Nephron progenitor cell (in vitro differentiated cells): ENCODE results near the gene DNER.

ENCODE experiments used
- DNase-seq: peaks from one replicate; pipeline ENCODE4 v3.0.0; 2021
- H3K27ac Mint-ChIP-seq: 2 replicates; pipeline ENCODE4 v1.8.0; 2021; ENCODE audit warnings: mild to moderate bottlenecking, moderate library complexity, mixed read lengths
- H3K27me3 Mint-ChIP-seq: 2 replicates; pipeline ENCODE4 v1.8.0; 2021; ENCODE audit warnings: mild to moderate bottlenecking, low read depth, mixed read lengths; ENCODE audit not compliant: poor library complexity
- H3K36me3 Mint-ChIP-seq: 2 replicates; pipeline ENCODE4 v1.8.0; 2021; ENCODE audit warnings: low read depth, mixed read lengths
- H3K4me1 Mint-ChIP-seq: 2 replicates; pipeline ENCODE4 v1.8.0; 2021; ENCODE audit warnings: mixed read lengths
- H3K4me3 Mint-ChIP-seq: 2 replicates; pipeline ENCODE4 v1.8.0; 2021; ENCODE audit warnings: mild to moderate bottlenecking, moderate library complexity, mixed read lengths
- H3K9me3 Mint-ChIP-seq: 2 replicates; pipeline ENCODE4 v1.8.0; 2021; ENCODE audit warnings: mild to moderate bottlenecking, moderate library complexity, mixed read lengths
- TF ChIP-seq, protein P1 (sequence below): fragments of 200-600 bp; sonication (generic); IDR thresholded peaks from 2 replicates; pipeline ENCODE4 v1.5.0; 2021; ENCODE audit warnings: antibody characterized with exemption

DNER gene

DNA sequence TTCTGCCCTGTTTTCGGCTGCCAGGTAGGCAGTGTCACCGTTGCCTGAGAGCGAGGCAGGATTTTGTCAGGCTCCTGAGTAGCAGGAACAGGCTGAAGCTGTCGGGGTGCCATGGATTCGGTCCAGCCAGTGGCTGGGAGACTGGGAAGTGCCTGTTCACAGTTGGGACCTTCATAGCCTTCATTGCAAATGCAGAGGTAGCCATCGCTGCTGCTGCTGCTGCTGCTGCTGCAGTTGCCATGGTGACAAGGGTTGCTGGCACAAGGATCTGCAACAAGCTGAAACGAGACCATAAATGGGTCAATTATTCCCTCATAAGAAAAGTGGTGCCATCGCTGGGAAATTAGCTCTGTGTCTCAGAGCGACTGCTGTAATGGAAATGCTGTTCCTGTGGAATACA lies 122.7 kb downstream of the DNER start:
- no peak overlapping the region for H3K27ac Mint-ChIP-seq
- H3K36me3 Mint-ChIP-seq = no peaks in the 10 kb centered on the region
- H3K9me3 Mint-ChIP-seq = no peaks in the 10 kb centered on the region
- no peak for DNase-seq
- peaks cover 13% of the 10 kb centered on the region for H3K27me3 Mint-ChIP-seq
- H3K4me1 Mint-ChIP-seq = peaks cover 8% of the 10 kb centered on the region
- TF ChIP-seq, protein P1, sequence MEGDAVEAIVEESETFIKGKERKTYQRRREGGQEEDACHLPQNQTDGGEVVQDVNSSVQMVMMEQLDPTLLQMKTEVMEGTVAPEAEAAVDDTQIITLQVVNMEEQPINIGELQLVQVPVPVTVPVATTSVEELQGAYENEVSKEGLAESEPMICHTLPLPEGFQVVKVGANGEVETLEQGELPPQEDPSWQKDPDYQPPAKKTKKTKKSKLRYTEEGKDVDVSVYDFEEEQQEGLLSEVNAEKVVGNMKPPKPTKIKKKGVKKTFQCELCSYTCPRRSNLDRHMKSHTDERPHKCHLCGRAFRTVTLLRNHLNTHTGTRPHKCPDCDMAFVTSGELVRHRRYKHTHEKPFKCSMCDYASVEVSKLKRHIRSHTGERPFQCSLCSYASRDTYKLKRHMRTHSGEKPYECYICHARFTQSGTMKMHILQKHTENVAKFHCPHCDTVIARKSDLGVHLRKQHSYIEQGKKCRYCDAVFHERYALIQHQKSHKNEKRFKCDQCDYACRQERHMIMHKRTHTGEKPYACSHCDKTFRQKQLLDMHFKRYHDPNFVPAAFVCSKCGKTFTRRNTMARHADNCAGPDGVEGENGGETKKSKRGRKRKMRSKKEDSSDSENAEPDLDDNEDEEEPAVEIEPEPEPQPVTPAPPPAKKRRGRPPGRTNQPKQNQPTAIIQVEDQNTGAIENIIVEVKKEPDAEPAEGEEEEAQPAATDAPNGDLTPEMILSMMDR = no peak
- no peak overlapping the region for H3K4me3 Mint-ChIP-seq

DNA sequence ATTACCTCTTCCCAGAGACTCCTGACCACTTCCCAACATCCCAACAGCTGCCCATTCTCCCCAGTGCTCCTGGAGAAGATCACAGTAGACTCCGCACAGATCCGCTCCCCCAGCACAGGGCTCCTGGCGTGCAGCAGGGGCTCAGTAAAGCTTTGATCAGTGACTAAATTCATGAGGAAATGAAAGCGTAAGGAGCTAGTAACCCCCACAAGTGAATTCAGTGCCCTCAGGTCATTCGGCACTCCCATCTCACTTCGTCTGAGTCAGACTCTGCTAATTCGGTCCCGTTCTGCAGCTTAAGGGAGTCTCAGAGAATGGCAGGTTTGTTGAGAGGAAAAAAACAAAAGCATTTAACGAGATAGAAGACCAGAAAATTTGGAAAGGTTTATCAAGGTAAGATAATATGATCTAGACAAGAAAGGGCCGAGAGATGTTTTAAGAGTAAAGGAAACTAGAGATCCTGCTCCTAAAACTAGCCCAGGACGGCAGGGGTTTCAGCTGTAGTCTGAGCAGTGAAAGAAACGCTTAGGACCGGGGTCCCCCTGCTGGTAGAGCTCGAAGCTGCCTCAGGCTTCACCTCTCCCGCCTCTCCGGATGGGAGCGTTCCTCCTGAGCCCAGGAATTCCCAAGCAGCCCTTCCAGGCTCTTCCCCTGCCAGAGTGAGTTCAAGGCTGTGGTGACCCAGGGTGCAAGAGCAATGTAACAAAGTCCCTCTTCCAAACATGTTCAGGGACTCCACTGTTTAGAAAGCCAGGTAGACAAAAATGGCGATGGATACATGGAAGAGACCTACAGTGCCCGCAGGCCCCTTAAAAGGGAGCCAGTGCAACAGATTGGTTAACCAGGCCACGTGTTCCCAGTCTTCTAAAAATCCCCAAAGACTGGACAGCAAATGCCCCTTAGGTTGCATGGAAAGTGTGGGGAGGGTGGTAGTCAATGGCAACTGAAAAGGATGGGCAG lies 127.3 kb downstream of the DNER start:
- peak; percentile 85 for DNase-seq
- TF ChIP-seq, protein P1 = peak; percentile 85
- H3K27ac Mint-ChIP-seq = no peak overlapping the region
- no peaks in the 10 kb centered on the region for H3K36me3 Mint-ChIP-seq
- H3K4me1 Mint-ChIP-seq = peaks cover 10% of the 10 kb centered on the region
- peaks cover 20% of the 10 kb centered on the region for H3K27me3 Mint-ChIP-seq
- no peaks in the 10 kb centered on the region for H3K9me3 Mint-ChIP-seq
- H3K4me3 Mint-ChIP-seq = peak overlapping the region; percentile 68

DNA sequence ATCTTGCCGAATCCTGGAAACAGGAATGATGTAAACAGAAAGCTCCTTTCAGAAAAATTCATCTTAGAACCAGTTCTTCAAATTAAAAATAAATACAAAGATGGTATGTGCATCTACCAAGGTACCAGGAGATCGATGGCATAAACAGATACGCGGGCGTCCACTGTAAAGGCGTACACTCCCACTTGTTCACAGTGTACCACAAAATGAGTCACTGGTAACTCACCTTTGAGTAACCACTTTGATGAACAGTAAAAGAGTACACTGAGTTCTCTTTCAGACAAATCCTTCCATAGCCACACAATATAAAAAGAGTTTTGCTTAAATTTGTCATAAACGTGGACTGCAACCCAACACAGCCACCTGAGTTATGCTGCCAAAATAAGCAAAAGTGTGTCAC lies 128.3 kb downstream of the DNER start:
- Mint-ChIP-seq H3K27ac (no peak overlapping the region), H3K27me3 (peaks cover 15% of the 10 kb centered on the region)

DNA sequence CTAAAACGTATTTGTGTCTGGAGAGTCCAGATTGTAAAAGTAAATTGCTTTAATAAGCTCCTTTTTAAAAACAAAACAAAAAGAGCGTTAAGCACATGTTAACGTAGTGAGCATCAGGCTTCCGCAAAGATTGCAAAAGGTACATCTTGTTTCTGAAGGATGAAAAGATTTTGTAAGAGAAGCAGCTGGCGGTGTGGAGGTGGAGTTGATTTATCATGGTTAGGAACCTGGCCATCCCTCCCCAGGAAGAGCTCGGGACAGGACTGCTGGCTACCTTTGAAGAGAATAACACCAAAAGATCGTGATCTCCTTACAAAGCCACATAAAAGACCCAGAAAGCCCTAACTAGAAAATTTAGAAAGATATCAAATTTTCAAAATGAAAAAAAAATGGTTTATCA lies 132.2 kb downstream of the DNER start:
- no peak for DNase-seq
- TF ChIP-seq, protein P1 = no peak
- Mint-ChIP-seq H3K9me3 (no peaks in the 10 kb centered on the region), H3K4me1 (peaks cover 7% of the 10 kb centered on the region), H3K4me3 (no peak overlapping the region), H3K36me3 (no peaks in the 10 kb centered on the region), H3K27ac (no peak overlapping the region), H3K27me3 (peaks cover 22% of the 10 kb centered on the region)

More for the DNA sequence above, 128.3 kb downstream of the DNER start:
- Mint-ChIP-seq H3K36me3 (no peaks in the 10 kb centered on the region), H3K4me3 (no peak overlapping the region), H3K9me3 (no peaks in the 10 kb centered on the region), H3K4me1 (peaks cover 10% of the 10 kb centered on the region)
- TF ChIP-seq, protein P1 = no peak
- no peak for DNase-seq

DNA sequence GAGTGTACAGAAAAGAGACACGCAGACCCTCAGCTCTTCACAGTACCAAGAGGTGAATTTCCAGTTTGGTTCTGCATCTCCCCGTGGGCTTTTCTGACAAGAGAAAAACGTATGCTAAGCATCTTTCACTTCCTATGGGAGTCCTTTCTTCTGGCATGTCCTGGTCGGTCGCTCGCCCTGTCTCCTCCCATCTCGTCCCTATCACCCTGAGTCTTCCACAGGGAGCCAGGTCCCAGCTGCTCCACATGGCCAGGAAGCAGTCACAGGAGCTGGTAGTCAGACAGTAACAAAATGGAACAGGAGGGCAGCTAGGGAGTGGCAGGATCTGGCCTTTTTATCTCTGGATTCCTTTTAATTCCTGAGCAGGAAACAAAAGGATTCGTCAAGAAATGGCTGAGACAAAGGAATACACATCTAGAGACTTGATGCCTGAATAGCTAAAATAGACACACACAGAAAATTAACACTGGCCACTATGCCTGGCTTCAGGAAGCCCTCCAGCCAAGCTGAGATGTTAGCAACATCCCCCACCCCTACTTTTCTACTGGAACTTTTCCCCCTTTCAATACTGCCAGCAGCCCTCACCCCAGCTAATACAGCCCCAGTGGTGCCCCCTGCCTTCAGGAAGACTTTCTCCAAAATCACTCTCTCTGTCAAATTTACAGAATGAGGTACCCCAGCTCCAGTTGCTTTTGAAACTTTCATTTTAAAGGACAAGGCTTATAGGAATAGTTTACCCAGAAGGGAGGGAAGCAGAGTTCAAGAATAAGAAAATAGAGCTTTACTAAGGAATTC lies 136.1 kb downstream of the DNER start:
- H3K27me3 Mint-ChIP-seq = peaks cover 6% of the 10 kb centered on the region
- DNase-seq = no peak
- no peak overlapping the region for H3K4me3 Mint-ChIP-seq
- no peaks in the 10 kb centered on the region for H3K36me3 Mint-ChIP-seq
- no peaks in the 10 kb centered on the region for H3K9me3 Mint-ChIP-seq
- H3K4me1 Mint-ChIP-seq = no peaks in the 10 kb centered on the region
- TF ChIP-seq, protein P1 = no peak
- no peak overlapping the region for H3K27ac Mint-ChIP-seq
